DND-41 (cell line): ENCODE results near the gene TRMU.

Source experiments
- EZH2 ChIP-seq: IDR thresholded peaks from 3 replicates; pipeline ENCODE4 v1.6.1; 2012; ENCODE audit warnings: borderline replicate concordance, low read depth, mild to moderate bottlenecking, moderate library complexity, low read length, inconsistent platforms; ENCODE audit not compliant: severe bottlenecking
- TF ChIP-seq, protein P1 (sequence below): IDR thresholded peaks from 2 replicates; pipeline ENCODE4 v1.5.1; 2012; ENCODE audit warnings: borderline replicate concordance, low read length, moderate library complexity, mild to moderate bottlenecking; ENCODE audit not compliant: poor library complexity, severe bottlenecking; ENCODE audit errors: extremely low read depth

DNA sequence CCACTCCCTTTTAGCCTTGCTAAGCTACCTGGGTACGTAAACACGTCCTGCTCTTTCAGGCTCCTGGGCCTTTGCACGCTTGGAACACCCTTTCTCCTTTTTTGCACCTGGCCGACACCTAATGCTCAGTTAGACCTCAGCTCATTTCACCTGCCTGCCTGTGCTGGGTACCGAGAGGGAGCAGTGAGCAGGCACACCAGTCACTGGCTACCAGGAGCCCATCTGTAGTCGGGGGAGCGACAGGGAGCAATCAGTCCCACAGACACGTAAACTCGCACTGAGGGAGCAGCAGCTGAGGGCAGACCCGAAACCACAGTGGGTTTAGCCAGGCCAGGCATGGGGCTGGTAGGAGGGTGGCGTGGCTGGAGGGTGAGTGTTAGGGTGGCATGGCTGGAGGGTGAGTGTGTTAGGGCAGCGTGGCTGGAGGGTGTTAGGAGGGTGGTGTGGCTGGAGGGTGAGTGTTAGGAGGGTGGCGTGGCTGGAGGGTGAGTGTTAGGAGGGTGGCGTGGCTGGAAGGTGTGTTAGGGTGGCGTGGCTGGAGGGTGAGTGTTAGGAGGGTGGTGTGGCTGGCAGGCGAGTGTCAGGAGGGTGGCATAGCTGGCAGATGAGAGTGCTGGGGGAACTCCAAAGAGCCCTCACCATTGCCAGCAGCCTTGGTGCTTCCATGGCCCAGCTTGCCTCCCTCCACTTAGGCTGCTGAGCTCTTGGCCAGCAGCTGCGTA lies 45.2 kb upstream of the TRMU start:
- TF ChIP-seq, protein P1, sequence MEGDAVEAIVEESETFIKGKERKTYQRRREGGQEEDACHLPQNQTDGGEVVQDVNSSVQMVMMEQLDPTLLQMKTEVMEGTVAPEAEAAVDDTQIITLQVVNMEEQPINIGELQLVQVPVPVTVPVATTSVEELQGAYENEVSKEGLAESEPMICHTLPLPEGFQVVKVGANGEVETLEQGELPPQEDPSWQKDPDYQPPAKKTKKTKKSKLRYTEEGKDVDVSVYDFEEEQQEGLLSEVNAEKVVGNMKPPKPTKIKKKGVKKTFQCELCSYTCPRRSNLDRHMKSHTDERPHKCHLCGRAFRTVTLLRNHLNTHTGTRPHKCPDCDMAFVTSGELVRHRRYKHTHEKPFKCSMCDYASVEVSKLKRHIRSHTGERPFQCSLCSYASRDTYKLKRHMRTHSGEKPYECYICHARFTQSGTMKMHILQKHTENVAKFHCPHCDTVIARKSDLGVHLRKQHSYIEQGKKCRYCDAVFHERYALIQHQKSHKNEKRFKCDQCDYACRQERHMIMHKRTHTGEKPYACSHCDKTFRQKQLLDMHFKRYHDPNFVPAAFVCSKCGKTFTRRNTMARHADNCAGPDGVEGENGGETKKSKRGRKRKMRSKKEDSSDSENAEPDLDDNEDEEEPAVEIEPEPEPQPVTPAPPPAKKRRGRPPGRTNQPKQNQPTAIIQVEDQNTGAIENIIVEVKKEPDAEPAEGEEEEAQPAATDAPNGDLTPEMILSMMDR, result no peak
- no peak for TF ChIP-seq EZH2
